Activated CD8-positive, alpha-beta memory T cell treated with anti-CD3 and anti-CD28 coated beads, Interleukin-2, amount 10 ng/mL, durations not matched to agents 7 days and 5 days (primary cell): ENCODE results near the gene SP140L. TPM values are rescaled to one million over a fixed set of nuclear protein-coding genes. Genes with fewer than 3 reads are reported as not detected.

ENCODE experiments used
- ATAC-seq: fragments of 150-1000 bp; cut with Tn5 transposase; one replicate; pipeline ENCODE4 v1.10.0; 2021; ENCODE audit warnings: moderate library complexity
- CTCF ChIA-PET: fragments of 350-600 bp; sonication (Branson Sonifier 250); formaldehyde crosslinking; loops from one replicate; lab custom pipeline; 2021; ENCODE audit warnings: antibody characterized with exemption; lab: Charles Lee
- DNase-seq: peaks from one replicate; pipeline ENCODE4 v3.0.0-alpha.2; 2020
- H3K27ac Mint-ChIP-seq: one replicate; pipeline ENCODE4 v1.8.0; 2021; ENCODE audit warnings: mild to moderate bottlenecking, mixed read lengths
- H3K27me3 Mint-ChIP-seq: one replicate; pipeline ENCODE4 v1.8.0; 2021; ENCODE audit warnings: mixed read lengths
- H3K36me3 Mint-ChIP-seq: one replicate; pipeline ENCODE4 v1.8.0; 2021; ENCODE audit warnings: mild to moderate bottlenecking, mixed read lengths
- H3K4me1 Mint-ChIP-seq: one replicate; pipeline ENCODE4 v1.8.0; 2021; ENCODE audit warnings: mixed read lengths
- H3K4me3 Mint-ChIP-seq: one replicate; pipeline ENCODE4 v1.8.0; 2021; ENCODE audit warnings: mild to moderate bottlenecking, moderate library complexity, mixed read lengths
- H3K9me3 Mint-ChIP-seq: one replicate; pipeline ENCODE4 v1.8.0; 2022; ENCODE audit warnings: low read depth, mixed read lengths
- total RNA-seq, 2 experiments: library from RNA; stranded (reverse); gene quantifications; one replicate each; pipeline ENCODE4 v1.2.3, GENCODE V29; 2021

SP140L gene
- total RNA-seq, 2 experiments from 2014 or later = 61.4 to 84.4 TPM

GRCh38 chr2:230312638-230313037 lies 14.4 kb upstream of the SP140L start:
- Mint-ChIP-seq H3K36me3 (peaks cover 61% of the 10 kb centered on the region), H3K4me1 (peaks cover 10% of the 10 kb centered on the region), H3K27me3 (no peaks in the 10 kb centered on the region), H3K4me3 (no peak overlapping the region), H3K9me3 (no peaks in the 10 kb centered on the region), H3K27ac (no peak overlapping the region)
- CTCF ChIA-PET = interaction anchor here (1.1 kb wide), 1 partner anchor 15 kb away, joined by 4 read pairs; no protein-coding TSS in a partner anchor
- ATAC-seq = no peak
- no peak for DNase-seq

GRCh38 chr2:230317366-230317765 lies 9.6 kb upstream of the SP140L start:
- Mint-ChIP-seq H3K36me3 (peaks cover 56% of the 10 kb centered on the region), H3K4me3 (no peak overlapping the region), H3K27me3 (no peaks in the 10 kb centered on the region), H3K9me3 (no peaks in the 10 kb centered on the region), H3K4me1 (peaks cover 50% of the 10 kb centered on the region), H3K27ac (peak overlapping the region; percentile 91)
- no peak for ATAC-seq
- CTCF ChIA-PET = interaction anchor here (0.9 kb wide), 1 partner anchor 100 kb away, joined by 3 read pairs; no protein-coding TSS in a partner anchor
- no peak for DNase-seq

- peak overlapping the region; percentile 91 for H3K27ac Mint-ChIP-seq
- peaks cover 55% of the 10 kb centered on the region for H3K4me1 Mint-ChIP-seq
- H3K9me3 Mint-ChIP-seq = no peaks in the 10 kb centered on the region
- DNase-seq (no peak), ATAC-seq (peak; percentile 32)
- CTCF ChIA-PET = interaction anchor here (1.2 to 1.8 kb wide), 2 partner anchors 9 to 10 kb away, joined by 3 to 7 read pairs; no protein-coding TSS in a partner anchor
- H3K27me3 Mint-ChIP-seq = no peaks in the 10 kb centered on the region
- H3K36me3 Mint-ChIP-seq = peaks cover 49% of the 10 kb centered on the region
- peak overlapping the region; percentile 61 for H3K4me3 Mint-ChIP-seq
These were observed 8.5 kb upstream of the SP140L start for GRCh38 chr2:230318190-230319121.

GRCh38 chr2:230319211-230319862 lies 7.7 kb upstream of the SP140L start:
- ATAC-seq (peak; percentile 92), DNase-seq (peak; percentile 94)
- CTCF ChIA-PET = interaction anchor here (1.2 to 1.8 kb wide), 2 partner anchors 9 to 10 kb away, joined by 3 to 7 read pairs; no protein-coding TSS in a partner anchor
- Mint-ChIP-seq H3K4me1 (peaks cover 55% of the 10 kb centered on the region), H3K36me3 (peaks cover 46% of the 10 kb centered on the region), H3K27me3 (no peaks in the 10 kb centered on the region), H3K4me3 (peak overlapping the region; percentile 61), H3K9me3 (no peaks in the 10 kb centered on the region), H3K27ac (peak overlapping the region; percentile 91)

GRCh38 chr2:230321031-230321430 lies 6.0 kb upstream of the SP140L start:
- peaks cover 40% of the 10 kb centered on the region for H3K36me3 Mint-ChIP-seq
- H3K9me3 Mint-ChIP-seq = no peaks in the 10 kb centered on the region
- ATAC-seq (no peak), DNase-seq (no peak)
- no peak overlapping the region for H3K27ac Mint-ChIP-seq
- peaks cover 68% of the 10 kb centered on the region for H3K4me1 Mint-ChIP-seq
- CTCF ChIA-PET = interaction anchor here (1.1 kb wide), 1 partner anchor 115 kb away, joined by 3 read pairs; no protein-coding TSS in a partner anchor
- H3K27me3 Mint-ChIP-seq = no peaks in the 10 kb centered on the region
- no peak overlapping the region for H3K4me3 Mint-ChIP-seq

GRCh38 chr2:230322561-230323384 lies 4.2 kb upstream of the SP140L start:
- DNase-seq (no peak), ATAC-seq (no peak)
- H3K4me3 Mint-ChIP-seq = no peak overlapping the region
- no peaks in the 10 kb centered on the region for H3K27me3 Mint-ChIP-seq
- CTCF ChIA-PET = interaction anchor here (0.7 to 1.2 kb wide), 4 partner anchors 13 to 273 kb away, joined by 3 to 4 read pairs (median 3); no protein-coding TSS in a partner anchor
- H3K36me3 Mint-ChIP-seq = peaks cover 38% of the 10 kb centered on the region
- H3K9me3 Mint-ChIP-seq = no peaks in the 10 kb centered on the region
- peaks cover 70% of the 10 kb centered on the region for H3K4me1 Mint-ChIP-seq
- H3K27ac Mint-ChIP-seq = no peak overlapping the region

- H3K4me3 Mint-ChIP-seq = no peak overlapping the region
- CTCF ChIA-PET = interaction anchor here (0.7 to 1.2 kb wide), 4 partner anchors 12 to 272 kb away, joined by 3 to 4 read pairs (median 3); no protein-coding TSS in a partner anchor
- DNase-seq (no peak), ATAC-seq (no peak)
- H3K27ac Mint-ChIP-seq = no peak overlapping the region
- H3K9me3 Mint-ChIP-seq = no peaks in the 10 kb centered on the region
- no peaks in the 10 kb centered on the region for H3K27me3 Mint-ChIP-seq
- peaks cover 63% of the 10 kb centered on the region for H3K4me1 Mint-ChIP-seq
- H3K36me3 Mint-ChIP-seq = peaks cover 37% of the 10 kb centered on the region
These were observed 3.4 kb upstream of the SP140L start for GRCh38 chr2:230323385-230324106.

- H3K4me1 Mint-ChIP-seq = peaks cover 63% of the 10 kb centered on the region
- no peaks in the 10 kb centered on the region for H3K27me3 Mint-ChIP-seq
- ATAC-seq = no peak
- CTCF ChIA-PET = no interaction called here
- DNase-seq = no peak
- no peak overlapping the region for H3K4me3 Mint-ChIP-seq
- H3K9me3 Mint-ChIP-seq = no peaks in the 10 kb centered on the region
- no peak overlapping the region for H3K27ac Mint-ChIP-seq
- peaks cover 46% of the 10 kb centered on the region for H3K36me3 Mint-ChIP-seq
These were observed 2.5 kb upstream of the SP140L start for GRCh38 chr2:230324503-230324902.

- H3K36me3 Mint-ChIP-seq = peaks cover 50% of the 10 kb centered on the region
- no peaks in the 10 kb centered on the region for H3K27me3 Mint-ChIP-seq
- peak overlapping the region; percentile 96 for H3K27ac Mint-ChIP-seq
- CTCF ChIA-PET = interaction anchor here (2.7 kb wide), 1 partner anchor 22 kb away, joined by 12 read pairs; no protein-coding TSS in a partner anchor
- no peaks in the 10 kb centered on the region for H3K9me3 Mint-ChIP-seq
- DNase-seq (no peak), ATAC-seq (no peak)
- H3K4me1 Mint-ChIP-seq = peaks cover 64% of the 10 kb centered on the region
- H3K4me3 Mint-ChIP-seq = peak overlapping the region; percentile 97
These were observed 1.4 kb upstream of the SP140L start for GRCh38 chr2:230325316-230326243.

- no peak for DNase-seq
- Mint-ChIP-seq H3K4me3 (peak overlapping the region; percentile 97), H3K4me1 (peaks cover 65% of the 10 kb centered on the region), H3K36me3 (peaks cover 54% of the 10 kb centered on the region), H3K27ac (peak overlapping the region; percentile 96), H3K9me3 (no peaks in the 10 kb centered on the region), H3K27me3 (no peaks in the 10 kb centered on the region)
- CTCF ChIA-PET = interaction anchor here (0.9 to 2.7 kb wide), 7 partner anchors 8 to 333 kb away, joined by 3 to 12 read pairs (median 3); no protein-coding TSS in a partner anchor
- ATAC-seq = peak; percentile 29
These were observed 593 bp downstream of the SP140L start for GRCh38 chr2:230327418-230328154.

- H3K4me1 Mint-ChIP-seq = peaks cover 65% of the 10 kb centered on the region
- DNase-seq (no peak), ATAC-seq (no peak)
- peak overlapping the region; percentile 97 for H3K4me3 Mint-ChIP-seq
- H3K27ac Mint-ChIP-seq = peak overlapping the region; percentile 86
- H3K36me3 Mint-ChIP-seq = peaks cover 58% of the 10 kb centered on the region
- no peaks in the 10 kb centered on the region for H3K9me3 Mint-ChIP-seq
- CTCF ChIA-PET = interaction anchor here (1.4 to 2.7 kb wide), 4 partner anchors 8 to 29 kb away, joined by 3 to 12 read pairs (median 6); no protein-coding TSS in a partner anchor
- no peaks in the 10 kb centered on the region for H3K27me3 Mint-ChIP-seq
These were observed 1.1 kb downstream of the SP140L start for GRCh38 chr2:230328155-230328458.
